Kidney glomerular epithelial cell (primary cell): ENCODE measurements around the gene LMLN.
"Not testable (repeated sequence)": the region's sequence is repeated elsewhere in the genome, so short reads cannot be mapped to it uniquely, and the experiment has no call there.

Experiments used
- DNase-seq: peaks from one replicate; lab custom pipeline; 2025; lab: John Stamatoyannopoulos, UW

Gene LMLN

DNA sequence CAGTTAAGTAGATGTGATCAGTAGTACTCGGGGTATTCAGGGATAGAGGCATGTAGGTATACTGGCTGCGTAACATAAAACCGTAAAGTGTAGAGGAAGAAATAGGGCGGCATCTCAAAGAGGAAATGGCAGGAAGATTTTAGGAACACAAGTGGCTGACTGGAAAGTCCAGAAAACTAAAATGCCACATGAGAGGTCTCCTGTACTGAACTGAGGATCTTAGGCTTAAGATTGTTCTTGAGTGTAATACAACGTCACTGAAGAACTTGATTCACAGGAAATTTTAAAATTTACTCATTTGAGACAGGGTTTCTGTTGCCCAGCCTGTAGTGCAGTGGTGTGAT lies 2.3 kb upstream of the LMLN start:
- no peak for DNase-seq

DNA sequence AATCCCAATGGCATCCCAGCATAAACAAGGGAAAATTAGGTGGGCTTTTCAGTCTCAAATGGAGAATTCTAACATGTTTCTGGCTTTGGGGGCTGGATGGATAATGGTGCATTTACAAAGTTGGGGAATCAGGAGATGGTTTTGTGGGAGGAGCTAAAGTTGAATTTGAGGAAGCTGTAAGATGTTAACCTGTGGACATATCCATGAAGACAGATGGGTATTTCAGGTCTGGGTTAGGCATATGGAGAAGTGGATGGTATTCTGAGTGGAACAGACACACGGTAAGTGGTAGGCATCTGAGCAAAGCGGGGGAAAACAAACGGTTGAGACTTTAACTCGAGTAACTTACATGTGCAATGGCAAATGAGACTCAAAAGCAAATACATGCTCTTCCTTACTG lies 1.7 kb upstream of the LMLN start:
- DNase-seq = no peak

DNA sequence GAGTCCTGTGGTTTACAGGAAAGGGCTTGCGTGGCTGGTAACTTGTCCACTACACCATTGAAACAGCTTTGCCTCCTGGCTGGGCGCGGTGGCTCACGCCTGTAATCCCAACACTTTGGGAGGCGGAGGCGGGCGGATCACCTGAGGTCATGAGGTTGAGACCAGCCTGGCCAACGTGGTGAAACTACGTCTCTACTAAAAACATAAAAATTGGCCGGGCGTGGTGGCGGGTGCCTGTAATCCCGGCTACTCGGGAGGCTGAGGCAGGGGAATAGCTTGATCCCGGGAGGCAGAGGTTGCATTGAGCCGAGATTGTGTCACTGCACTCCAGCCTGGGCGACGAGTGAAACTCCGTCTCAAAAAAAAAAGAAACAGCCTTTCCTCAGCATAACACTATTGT lies 1.2 kb upstream of the LMLN start:
- DNase-seq = not testable (repeated sequence)

DNA sequence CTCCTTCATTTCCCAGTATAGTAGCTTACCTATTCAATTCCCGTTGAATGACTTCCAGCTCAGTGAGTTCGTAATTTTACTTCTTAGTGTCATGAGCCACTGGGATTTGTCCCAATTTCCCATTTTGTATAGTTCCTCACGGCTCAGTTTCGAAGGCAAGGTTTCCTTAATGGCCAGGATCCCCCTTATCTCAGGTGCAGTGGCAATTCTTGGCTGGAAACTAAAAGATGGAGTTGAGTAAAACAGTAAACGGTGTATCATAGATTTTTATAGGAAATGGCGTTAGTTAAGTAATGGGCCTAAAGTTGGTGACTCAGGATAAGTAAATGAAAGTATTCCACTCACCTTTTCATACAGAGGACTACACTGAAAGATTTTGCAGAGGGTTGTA lies 522 bp upstream of the LMLN start:
- no peak for DNase-seq

- DNase-seq = peak; percentile 36
Observed at GRCh38 chr3:197960694-197961581, 921 bp downstream of the LMLN start.

- DNase-seq = no peak
Observed at GRCh38 chr3:197961582-197961945, 1.5 kb downstream of the LMLN start.

DNA sequence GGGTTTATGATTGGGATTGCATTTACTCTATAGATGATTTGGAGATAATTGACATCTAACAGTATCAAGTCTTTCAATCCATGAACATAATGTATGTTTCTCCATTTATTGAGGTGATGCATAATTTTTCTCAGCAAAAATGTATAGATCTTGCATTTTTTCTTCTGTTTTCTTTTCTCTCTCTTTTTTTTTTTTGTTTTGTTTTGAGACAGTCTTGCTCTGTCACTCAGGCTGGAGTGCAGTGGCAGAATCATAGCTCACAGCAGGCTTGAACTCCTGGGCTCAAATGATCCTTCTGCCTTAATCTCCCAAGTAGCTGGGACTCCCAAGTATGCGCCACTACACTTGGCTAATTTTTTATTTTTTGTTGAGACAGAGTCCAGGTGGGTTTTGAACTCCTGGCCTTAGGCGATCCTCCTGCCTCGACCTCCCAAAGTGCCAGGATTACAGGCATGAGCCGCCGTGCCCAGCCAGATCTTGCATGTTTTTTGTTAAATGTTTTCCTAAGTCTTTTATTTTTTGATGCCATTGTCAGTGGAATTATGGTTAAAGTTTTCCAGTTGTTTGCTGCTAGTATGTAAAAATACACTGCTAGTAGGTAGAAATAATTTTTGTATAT lies 3.1 kb downstream of the LMLN start:
- DNase-seq = no peak

DNA sequence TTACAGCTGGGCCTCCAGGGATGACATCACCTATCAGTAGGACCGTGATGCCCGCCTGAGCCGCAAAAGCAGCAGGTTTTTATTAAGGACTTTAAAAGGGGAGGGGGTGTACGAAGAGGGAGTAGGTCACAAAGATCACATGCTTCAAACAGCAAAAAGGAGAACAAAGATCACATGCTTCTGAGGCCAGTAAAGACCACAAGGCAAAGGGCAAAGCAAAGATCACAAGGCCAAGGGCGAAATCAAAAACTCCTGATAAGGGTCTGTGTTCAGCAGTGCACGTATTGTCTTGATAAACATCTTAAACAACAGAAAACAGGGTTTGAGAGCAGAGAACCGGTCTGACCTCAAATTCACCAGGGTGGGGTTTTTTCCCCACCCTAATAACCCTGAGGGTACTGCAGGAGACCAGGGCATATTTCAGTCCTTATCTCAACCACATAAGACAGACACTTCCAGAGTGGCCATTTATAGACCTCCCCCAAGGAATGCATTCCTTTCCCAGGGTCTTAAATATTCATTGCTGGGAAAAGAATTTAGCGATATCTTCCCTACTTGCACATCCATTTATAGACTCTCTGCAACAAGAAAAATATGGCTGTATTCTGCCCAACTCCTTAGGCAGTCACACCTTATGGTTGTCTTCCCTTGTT lies 7.4 kb downstream of the LMLN start:
- not testable (repeated sequence) for DNase-seq

- no peak for DNase-seq
Observed at GRCh38 chr3:197970588-197970987, 10.6 kb downstream of the LMLN start.

- DNase-seq = no peak
Observed at GRCh38 chr3:197974016-197974415, 14.0 kb downstream of the LMLN start.

DNA sequence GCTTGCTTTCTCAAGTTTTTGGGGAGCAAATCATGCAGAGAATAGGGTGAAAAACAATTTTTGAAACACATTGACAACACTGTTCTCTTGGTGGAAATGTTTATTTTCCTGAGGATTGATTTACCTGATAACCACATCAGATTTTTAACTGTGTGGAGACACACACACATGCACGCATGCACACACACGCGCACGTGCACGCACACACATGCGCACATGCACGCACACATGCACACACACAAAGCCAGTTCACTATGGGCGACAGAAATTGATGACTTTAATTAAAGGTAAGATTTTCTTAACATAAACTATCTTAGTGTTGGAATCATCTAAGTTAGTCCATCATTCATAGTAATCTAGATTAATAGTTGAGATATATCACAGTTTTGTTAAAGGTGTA lies 15.3 kb downstream of the LMLN start:
- no peak for DNase-seq

- no peak for DNase-seq
Observed at GRCh38 chr3:197983076-197983475, 23.1 kb downstream of the LMLN start.

- DNase-seq = no peak
Observed at GRCh38 chr3:197989651-197990050, 29.6 kb downstream of the LMLN start.

- no peak for DNase-seq
Observed at GRCh38 chr3:197994736-197995135, 34.7 kb downstream of the LMLN start.

DNA sequence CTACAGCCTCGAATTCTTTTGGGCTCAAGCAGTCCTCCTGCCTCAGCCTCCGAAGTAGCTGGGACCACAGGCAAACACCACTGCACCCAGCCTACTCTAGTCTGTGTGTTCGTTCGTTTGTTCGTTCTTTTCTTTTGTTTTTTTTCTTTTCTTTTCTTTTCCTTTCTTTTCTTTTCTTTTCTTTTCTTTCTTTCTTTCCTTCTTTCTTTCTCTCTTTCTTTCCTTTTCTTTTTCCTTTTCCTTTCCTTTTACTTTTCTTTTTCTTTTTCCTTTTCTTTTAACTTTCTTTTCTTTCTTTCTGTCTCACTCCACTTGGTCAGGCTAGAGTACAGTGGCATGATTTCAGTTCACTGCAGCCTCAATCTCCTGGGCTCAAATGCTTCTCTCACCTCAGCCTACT lies 36.8 kb downstream of the LMLN start:
- no peak for DNase-seq

DNA sequence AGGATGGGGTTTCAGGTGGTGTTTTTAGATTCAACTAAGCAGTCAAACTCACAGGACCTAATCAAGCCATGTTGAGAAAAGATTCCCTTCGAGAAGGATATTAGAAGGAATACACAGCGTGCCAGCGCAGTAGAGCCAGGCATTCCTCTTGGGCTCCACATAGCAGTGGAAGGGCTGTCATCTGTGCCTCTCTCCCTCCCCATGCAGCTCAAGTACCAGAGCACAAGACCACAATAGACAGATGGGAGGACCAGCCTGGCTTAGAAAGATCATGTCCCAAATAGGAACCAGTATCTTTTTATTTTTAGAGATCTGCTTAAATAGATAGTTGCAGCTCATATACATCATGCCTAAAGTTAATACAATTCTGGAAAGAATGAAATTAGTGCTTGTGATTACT lies 37.9 kb downstream of the LMLN start:
- no peak for DNase-seq

DNA sequence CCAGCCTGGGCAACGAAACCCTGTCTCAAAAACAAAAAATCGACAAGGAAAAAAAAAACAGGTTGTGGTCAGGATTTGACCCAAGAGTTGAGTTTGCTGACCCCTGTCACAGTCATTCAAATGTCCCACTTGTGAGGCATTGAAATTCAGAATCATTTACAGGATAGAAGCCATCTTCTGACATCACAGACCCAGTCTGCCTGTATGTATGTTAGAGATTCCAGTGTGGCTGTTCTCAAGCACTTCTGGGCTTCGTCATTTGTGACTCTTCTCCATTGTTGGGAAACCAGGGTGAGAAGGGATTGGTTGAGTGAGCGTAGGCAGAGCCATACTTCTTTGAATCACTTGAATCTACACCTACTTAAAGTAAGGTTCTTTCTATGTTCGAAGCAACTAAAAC lies 57.1 kb downstream of the LMLN start:
- DNase-seq = no peak

GRCh38 chr3:198018416-198018815 lies 58.4 kb downstream of the LMLN start:
- no peak for DNase-seq

- no peak for DNase-seq
Observed at GRCh38 chr3:198019115-198019514, 59.1 kb downstream of the LMLN start.

- DNase-seq = no peak
Observed at GRCh38 chr3:198021320-198021719, 61.3 kb downstream of the LMLN start.

DNA sequence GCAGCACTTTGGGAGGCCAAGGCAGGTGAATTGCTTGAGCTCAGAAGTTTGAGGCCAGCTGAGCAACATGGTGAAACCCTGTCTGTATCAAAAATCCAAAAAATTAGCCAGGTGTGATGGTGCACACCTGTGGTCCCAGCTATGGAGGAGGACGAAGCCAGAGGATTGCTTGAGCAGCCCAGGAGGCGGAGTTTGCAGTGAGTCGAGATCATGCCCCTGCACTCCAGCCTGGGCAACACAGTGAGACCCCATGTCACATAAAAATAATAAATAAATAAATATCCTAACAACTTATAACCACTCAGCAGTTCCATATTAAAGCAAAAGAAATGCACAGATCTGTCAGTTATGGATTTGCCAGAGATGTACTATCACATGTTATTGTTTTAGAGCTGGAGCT lies 62.6 kb downstream of the LMLN start:
- DNase-seq = no peak

GRCh38 chr3:198025644-198026043 lies 65.6 kb downstream of the LMLN start:
- no peak for DNase-seq

GRCh38 chr3:198026620-198027019 lies 66.6 kb downstream of the LMLN start:
- DNase-seq = no peak
